Neural cell (in vitro differentiated cells): ENCODE measurements around the gene RASGEF1C.

Experiments used
- EP300 ChIP-seq: fragments of 450-650 bp; conservative IDR thresholded peaks from 2 replicates; pipeline ENCODE4 v1.6.1; 2014; ENCODE audit warnings: antibody characterized with exemption, mild to moderate bottlenecking, moderate library complexity; ENCODE audit not compliant: poor library complexity, severe bottlenecking
- EZH2 ChIP-seq: fragments of 200-600, 300-800 bp; shearing (Covaris generic), sonication (generic); IDR thresholded peaks from 2 replicates; pipeline ENCODE4 v1.6.1; 2014; ENCODE audit warnings: antibody characterized with exemption, low read length, borderline replicate concordance, mild to moderate bottlenecking; ENCODE audit not compliant: insufficient read depth, poor library complexity, severe bottlenecking
- MXI1 ChIP-seq: fragments of 450-650 bp; conservative IDR thresholded peaks from 2 replicates; pipeline ENCODE4 v1.6.1; 2014; ENCODE audit warnings: antibody characterized with exemption, mild to moderate bottlenecking; ENCODE audit not compliant: poor library complexity, severe bottlenecking
- POLR2AphosphoS5 ChIP-seq: IDR thresholded peaks from 2 replicates; pipeline ENCODE4 v1.6.1; 2012
- SMC3 ChIP-seq: fragments of 450-650 bp; conservative IDR thresholded peaks from 2 replicates; pipeline ENCODE4 v1.6.1; 2014; ENCODE audit warnings: antibody characterized with exemption, mild to moderate bottlenecking, moderate library complexity; ENCODE audit not compliant: poor library complexity
- TAF1 ChIP-seq: IDR thresholded peaks from 2 replicates; pipeline ENCODE4 v1.6.1; 2012; ENCODE audit warnings: low read depth
- TF ChIP-seq, protein P1 (sequence below): fragments of 450-650 bp; IDR thresholded peaks from 2 replicates; pipeline ENCODE4 v1.5.1; 2014; ENCODE audit warnings: antibody characterized with exemption, mild to moderate bottlenecking, moderate library complexity; ENCODE audit not compliant: poor library complexity, severe bottlenecking
- TF ChIP-seq, protein P2 (sequence below): IDR thresholded peaks from 2 replicates; pipeline ENCODE4 v1.6.1; 2012; ENCODE audit warnings: borderline replicate concordance

DNA sequence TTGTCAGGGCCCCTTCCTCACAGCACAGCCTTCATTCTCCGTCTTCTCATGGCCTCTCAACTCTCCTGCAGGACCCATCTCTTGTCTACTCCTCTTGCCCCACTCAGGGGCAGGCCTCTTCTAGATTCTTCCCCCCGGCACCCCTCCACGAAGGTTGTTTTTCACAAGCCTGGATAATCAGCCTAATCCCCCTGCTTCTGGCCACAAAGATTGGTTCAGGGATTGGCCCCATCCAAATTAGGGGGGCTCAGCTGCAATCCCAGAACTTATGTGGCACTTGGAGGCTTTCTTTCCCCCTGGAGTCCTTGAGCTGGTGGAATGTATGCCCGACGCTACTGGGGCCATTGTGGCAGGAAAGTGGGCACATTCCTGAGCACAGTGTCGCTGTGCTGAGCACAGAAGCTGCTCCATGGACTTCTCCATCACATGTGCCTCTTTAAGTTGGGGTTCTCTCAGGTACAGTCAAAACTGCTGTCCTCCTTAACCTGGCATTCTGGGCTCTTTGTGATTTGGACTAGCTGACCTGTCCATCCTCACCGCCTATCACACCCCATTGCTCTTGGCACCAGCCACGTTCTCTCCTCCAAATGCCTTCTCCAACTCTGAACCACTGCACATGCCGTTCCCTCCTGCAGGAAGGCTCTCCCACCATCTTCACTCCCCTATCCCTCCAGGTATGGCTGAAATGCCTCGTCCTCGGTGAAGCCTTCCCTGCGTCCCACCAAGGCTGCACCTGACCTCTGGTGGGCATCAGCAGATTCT lies 70.6 kb downstream of the RASGEF1C start:
- TF ChIP-seq, protein P1, sequence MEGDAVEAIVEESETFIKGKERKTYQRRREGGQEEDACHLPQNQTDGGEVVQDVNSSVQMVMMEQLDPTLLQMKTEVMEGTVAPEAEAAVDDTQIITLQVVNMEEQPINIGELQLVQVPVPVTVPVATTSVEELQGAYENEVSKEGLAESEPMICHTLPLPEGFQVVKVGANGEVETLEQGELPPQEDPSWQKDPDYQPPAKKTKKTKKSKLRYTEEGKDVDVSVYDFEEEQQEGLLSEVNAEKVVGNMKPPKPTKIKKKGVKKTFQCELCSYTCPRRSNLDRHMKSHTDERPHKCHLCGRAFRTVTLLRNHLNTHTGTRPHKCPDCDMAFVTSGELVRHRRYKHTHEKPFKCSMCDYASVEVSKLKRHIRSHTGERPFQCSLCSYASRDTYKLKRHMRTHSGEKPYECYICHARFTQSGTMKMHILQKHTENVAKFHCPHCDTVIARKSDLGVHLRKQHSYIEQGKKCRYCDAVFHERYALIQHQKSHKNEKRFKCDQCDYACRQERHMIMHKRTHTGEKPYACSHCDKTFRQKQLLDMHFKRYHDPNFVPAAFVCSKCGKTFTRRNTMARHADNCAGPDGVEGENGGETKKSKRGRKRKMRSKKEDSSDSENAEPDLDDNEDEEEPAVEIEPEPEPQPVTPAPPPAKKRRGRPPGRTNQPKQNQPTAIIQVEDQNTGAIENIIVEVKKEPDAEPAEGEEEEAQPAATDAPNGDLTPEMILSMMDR = no peak
- no peak for TF ChIP-seq POLR2AphosphoS5
- no peak for TF ChIP-seq MXI1
- TF ChIP-seq SMC3 = no peak
- no peak for TF ChIP-seq TAF1
- TF ChIP-seq EZH2 = no peak
- TF ChIP-seq EP300 = no peak
- TF ChIP-seq, protein P2, sequence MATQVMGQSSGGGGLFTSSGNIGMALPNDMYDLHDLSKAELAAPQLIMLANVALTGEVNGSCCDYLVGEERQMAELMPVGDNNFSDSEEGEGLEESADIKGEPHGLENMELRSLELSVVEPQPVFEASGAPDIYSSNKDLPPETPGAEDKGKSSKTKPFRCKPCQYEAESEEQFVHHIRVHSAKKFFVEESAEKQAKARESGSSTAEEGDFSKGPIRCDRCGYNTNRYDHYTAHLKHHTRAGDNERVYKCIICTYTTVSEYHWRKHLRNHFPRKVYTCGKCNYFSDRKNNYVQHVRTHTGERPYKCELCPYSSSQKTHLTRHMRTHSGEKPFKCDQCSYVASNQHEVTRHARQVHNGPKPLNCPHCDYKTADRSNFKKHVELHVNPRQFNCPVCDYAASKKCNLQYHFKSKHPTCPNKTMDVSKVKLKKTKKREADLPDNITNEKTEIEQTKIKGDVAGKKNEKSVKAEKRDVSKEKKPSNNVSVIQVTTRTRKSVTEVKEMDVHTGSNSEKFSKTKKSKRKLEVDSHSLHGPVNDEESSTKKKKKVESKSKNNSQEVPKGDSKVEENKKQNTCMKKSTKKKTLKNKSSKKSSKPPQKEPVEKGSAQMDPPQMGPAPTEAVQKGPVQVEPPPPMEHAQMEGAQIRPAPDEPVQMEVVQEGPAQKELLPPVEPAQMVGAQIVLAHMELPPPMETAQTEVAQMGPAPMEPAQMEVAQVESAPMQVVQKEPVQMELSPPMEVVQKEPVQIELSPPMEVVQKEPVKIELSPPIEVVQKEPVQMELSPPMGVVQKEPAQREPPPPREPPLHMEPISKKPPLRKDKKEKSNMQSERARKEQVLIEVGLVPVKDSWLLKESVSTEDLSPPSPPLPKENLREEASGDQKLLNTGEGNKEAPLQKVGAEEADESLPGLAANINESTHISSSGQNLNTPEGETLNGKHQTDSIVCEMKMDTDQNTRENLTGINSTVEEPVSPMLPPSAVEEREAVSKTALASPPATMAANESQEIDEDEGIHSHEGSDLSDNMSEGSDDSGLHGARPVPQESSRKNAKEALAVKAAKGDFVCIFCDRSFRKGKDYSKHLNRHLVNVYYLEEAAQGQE = no peak
